H1 (cell line): Measurements from ENCODE around the gene SLC24A4. TPM values are rescaled to one million over a fixed set of nuclear protein-coding genes. Genes with fewer than 3 reads are reported as not detected.

ENCODE experiments used
- CTCF ChIA-PET: fragments of 300-600 bp; sonication (Branson Sonifier 250); formaldehyde crosslinking; loops from one replicate; lab custom pipeline; 2021; ENCODE audit not compliant: partially characterized antibody; lab: Charles Lee
- POLR2A ChIA-PET: fragments of 300-600 bp; sonication (Branson Sonifier 250); formaldehyde crosslinking; loops from one replicate; lab custom pipeline; 2021; ENCODE audit warnings: inconsistent platforms; ENCODE audit not compliant: partially characterized antibody; lab: Charles Lee
- DNase-seq, 2 experiments: peaks; one replicate each; pipeline versions ENCODE4 v3.0.0 to v3.0.0-alpha.2; 2010 to 2022; ENCODE audit warnings: low spot score in 2 of 2, low read depth in 1 of 2, mixed read lengths in 1 of 2
- FAIRE-seq: peaks from 2 replicates; lab custom pipeline; 2011; peaks lifted over from hg19 to GRCh38; lab: Jason Lieb, UNC
- H2AFZ ChIP-seq: 2 replicates; pipeline ENCODE4 v1.8.1; 2012; ENCODE audit warnings: low read length, inconsistent platforms
- H2AK5ac ChIP-seq: 2 replicates; pipeline ENCODE4 v1.6.1; 2013; ENCODE audit warnings: low read depth, low read length
- H2BK120ac ChIP-seq: replicated peaks from 2 replicates; pipeline ENCODE3; 2013; ENCODE audit warnings: low read depth, low read length, inconsistent platforms
- H2BK12ac ChIP-seq: 2 replicates; pipeline ENCODE4 v1.6.1; 2013; ENCODE audit warnings: low read depth, low read length
- H2BK15ac ChIP-seq: 2 replicates; pipeline ENCODE4 v1.6.1; 2013; ENCODE audit warnings: low read length
- H2BK20ac ChIP-seq: 2 replicates; pipeline ENCODE4 v1.6.1; 2013; ENCODE audit warnings: low read length
- H2BK5ac ChIP-seq: 2 replicates; pipeline ENCODE4 v1.6.1; 2013; ENCODE audit warnings: low read depth, low read length
- H3K14ac ChIP-seq: 2 replicates; pipeline ENCODE4 v1.6.1; 2013; ENCODE audit warnings: inconsistent platforms; ENCODE audit not compliant: insufficient read length
- H3K18ac ChIP-seq: 2 replicates; pipeline ENCODE4 v1.6.1; 2013; ENCODE audit warnings: low read length; ENCODE audit errors: extremely low read depth
- H3K23ac ChIP-seq: 2 replicates; pipeline ENCODE4 v1.6.1; 2013; ENCODE audit warnings: inconsistent platforms; ENCODE audit not compliant: insufficient read length
- H3K23me2 ChIP-seq: 2 replicates; pipeline ENCODE4 v1.6.1; 2013; ENCODE audit warnings: low read depth, low read length
- H3K27ac ChIP-seq: 2 replicates; pipeline ENCODE4 v1.6.1; 2011; ENCODE audit warnings: low read depth, low read length, inconsistent platforms
- H3K27me3 ChIP-seq, 4 experiments: replicated peaks in 1 of 4; 1 replicate in 1 of 4; 2 replicates in 3 of 4; pipeline versions ENCODE4 v1.6.1 to v1.8.1; 2011 to 2013; ENCODE audit warnings: low read length in 3 of 4, mild to moderate bottlenecking in 3 of 4, inconsistent platforms in 2 of 4, mixed read lengths in 2 of 4, moderate library complexity in 1 of 4; ENCODE audit not compliant: control insufficient read depth in 3 of 4, insufficient read depth in 3 of 4; ENCODE audit errors: extremely low read depth in 1 of 4
- H3K36me3 ChIP-seq, 4 experiments: 2 replicates each; pipeline versions ENCODE4 v1.6.1 to v1.8.1; 2011 to 2013; ENCODE audit warnings: mild to moderate bottlenecking in 4 of 4, low read length in 3 of 4, moderate library complexity in 2 of 4, control low read depth in 1 of 4, inconsistent platforms in 1 of 4; ENCODE audit not compliant: insufficient read depth in 4 of 4, control insufficient read depth in 2 of 4
- H3K4ac ChIP-seq: replicated peaks from 2 replicates; pipeline ENCODE3; 2013; ENCODE audit warnings: low read length, low read depth, mixed read lengths, inconsistent platforms; ENCODE audit not compliant: insufficient read length
- H3K4me1 ChIP-seq, 4 experiments: replicated peaks in 1 of 4; 1 replicate in 1 of 4; 2 replicates in 3 of 4; pipeline versions ENCODE4 v1.6.1 to v1.8.1; 2011 to 2013; ENCODE audit warnings: low read length in 3 of 4, inconsistent platforms in 2 of 4, mixed read lengths in 1 of 4; ENCODE audit not compliant: insufficient read depth in 4 of 4, control insufficient read depth in 3 of 4
- H3K4me2 ChIP-seq, 2 experiments: 2 replicates each; pipeline versions ENCODE4 v1.6.1 to v1.8.1; 2011 to 2013; ENCODE audit warnings: low read depth in 2 of 2, low read length in 2 of 2, control low read depth in 1 of 2, inconsistent platforms in 1 of 2, mild to moderate bottlenecking in 1 of 2; ENCODE audit not compliant: insufficient read depth in 1 of 2
- H3K4me3 ChIP-seq, 4 experiments: fragments of 200-600, 300-600 bp in 1 of 4; sonication (generic), shearing (Covaris generic), sonication (Bioruptor Twin) in 1 of 4; 2 replicates each; pipeline versions ENCODE4 v1.5.1 to v1.8.1; 2011 to 2016; ENCODE audit warnings: low read length in 4 of 4, low read depth in 3 of 4, control low read depth in 2 of 4, inconsistent platforms in 2 of 4, mild to moderate bottlenecking in 2 of 4, mixed read lengths in 1 of 4, moderate library complexity in 1 of 4; ENCODE audit not compliant: insufficient read depth in 2 of 4; ENCODE audit errors: extremely low read depth in 1 of 4
- H3K56ac ChIP-seq: replicated peaks from 2 replicates; pipeline ENCODE3; 2013; ENCODE audit warnings: low read depth, mild to moderate bottlenecking, mixed read lengths, low read length, inconsistent platforms; ENCODE audit not compliant: insufficient read length
- H3K79me1 ChIP-seq: 2 replicates; pipeline ENCODE4 v1.6.1; 2013; ENCODE audit warnings: low read depth, low read length, control low read depth
- H3K79me2 ChIP-seq, 2 experiments: 2 replicates each; pipeline versions ENCODE4 v1.6.1 to v1.8.1; 2012 to 2013; ENCODE audit warnings: low read length in 2 of 2, mild to moderate bottlenecking in 2 of 2, inconsistent platforms in 1 of 2; ENCODE audit not compliant: insufficient read depth in 2 of 2, control insufficient read depth in 1 of 2
- H3K9ac ChIP-seq, 4 experiments: replicated peaks in 1 of 4; 1 replicate in 1 of 4; 2 replicates in 3 of 4; pipeline versions ENCODE4 v1.6.1 to v1.8.1; 2011 to 2013; ENCODE audit warnings: low read depth in 3 of 4, low read length in 3 of 4, control low read depth in 2 of 4, mild to moderate bottlenecking in 2 of 4, moderate library complexity in 2 of 4, inconsistent platforms in 1 of 4; ENCODE audit errors: extremely low read depth in 1 of 4
- H3K9me3 ChIP-seq, 2 experiments: 2 replicates each; pipeline versions ENCODE4 v1.6.1 to v1.8.1; 2012 to 2013; ENCODE audit warnings: mild to moderate bottlenecking in 2 of 2, moderate library complexity in 2 of 2, control low read depth in 1 of 2, inconsistent platforms in 1 of 2, low read depth in 1 of 2, low read length in 1 of 2, mixed read lengths in 1 of 2; ENCODE audit not compliant: insufficient read depth in 2 of 2
- H4K20me1 ChIP-seq, 2 experiments: replicated peaks in 1 of 2; 2 replicates each; pipeline versions ENCODE3 to v1.8.1; 2011 to 2013; ENCODE audit warnings: inconsistent platforms in 2 of 2, low read length in 2 of 2, mild to moderate bottlenecking in 1 of 2; ENCODE audit not compliant: insufficient read depth in 2 of 2, control insufficient read depth in 1 of 2
- H4K5ac ChIP-seq: 2 replicates; pipeline ENCODE4 v1.6.1; 2013; ENCODE audit warnings: low read length, low read depth, mixed read lengths, inconsistent platforms; ENCODE audit not compliant: insufficient read length
- H4K8ac ChIP-seq: 2 replicates; pipeline ENCODE4 v1.8.0; 2013; ENCODE audit warnings: mild to moderate bottlenecking, moderate library complexity, low read length, inconsistent platforms; ENCODE audit not compliant: insufficient read depth; ENCODE audit errors: extremely low read depth
- H4K91ac ChIP-seq: replicated peaks from 2 replicates; pipeline ENCODE3; 2013; ENCODE audit warnings: low read length, mixed read lengths, inconsistent platforms; ENCODE audit not compliant: insufficient read length
- ATF3 ChIP-seq: IDR thresholded peaks from 2 replicates; pipeline ENCODE4 v1.6.1; 2011; ENCODE audit warnings: low read depth, mild to moderate bottlenecking, low read length; ENCODE audit not compliant: insufficient read depth
- BCL11A ChIP-seq, 2 experiments: IDR thresholded peaks; one replicate each; pipeline ENCODE4 v1.6.1; 2011; ENCODE audit warnings: low read depth in 2 of 2, low read length in 2 of 2, mild to moderate bottlenecking in 2 of 2
- BRCA1 ChIP-seq: IDR thresholded peaks from 2 replicates; pipeline ENCODE4 v1.6.1; 2012; ENCODE audit warnings: low read depth, low read length, improper control_type of control experiment
- JUN ChIP-seq: IDR thresholded peaks from 2 replicates; pipeline ENCODE4 v1.6.1; 2011; ENCODE audit warnings: low read depth, mild to moderate bottlenecking, improper control_type of control experiment, low read length
- RAD21 ChIP-seq, 2 experiments: IDR thresholded peaks in 1 of 2; conservative IDR thresholded peaks in 1 of 2; 2 replicates each; pipeline ENCODE4 v1.6.1; 2011; ENCODE audit warnings: low read depth in 2 of 2, low read length in 2 of 2, improper control_type of control experiment in 1 of 2, inconsistent platforms in 1 of 2, mild to moderate bottlenecking in 1 of 2, moderate library complexity in 1 of 2
- RFX5 ChIP-seq: IDR thresholded peaks from 2 replicates; pipeline ENCODE4 v1.6.1; 2011; ENCODE audit warnings: low read depth, low read length, improper control_type of control experiment, borderline replicate concordance
- RNF2 ChIP-seq: fragments of 200-900, 300-1000 bp; sonication (generic); IDR thresholded peaks from 2 replicates; pipeline ENCODE4 v1.7.1; 2016; ENCODE audit warnings: borderline replicate concordance, low read depth, mild to moderate bottlenecking, antibody characterized with exemption, low read length; ENCODE audit not compliant: poor library complexity, severe bottlenecking; ENCODE audit errors: missing control alignments
- SP1 ChIP-seq: IDR thresholded peaks from 2 replicates; pipeline ENCODE4 v1.6.1; 2011; ENCODE audit warnings: low read depth, low read length
- SP4 ChIP-seq: IDR thresholded peaks from 2 replicates; pipeline ENCODE4 v1.6.1; 2012; ENCODE audit warnings: low read length, inconsistent platforms
- SRF ChIP-seq: IDR thresholded peaks from 2 replicates; pipeline ENCODE4 v1.6.1; 2011; ENCODE audit warnings: mild to moderate bottlenecking, low read depth, low read length, moderate library complexity
- TBP ChIP-seq: IDR thresholded peaks from 2 replicates; pipeline ENCODE4 v1.6.1; 2011; ENCODE audit warnings: low read depth, low read length, improper control_type of control experiment
- TEAD4 ChIP-seq: IDR thresholded peaks from 2 replicates; pipeline ENCODE4 v1.6.1; 2012; ENCODE audit warnings: low read depth, low read length, inconsistent platforms, mixed read lengths
- YY1 ChIP-seq: IDR thresholded peaks from 2 replicates; pipeline ENCODE4 v1.6.1; 2011; ENCODE audit warnings: low read depth, mild to moderate bottlenecking, low read length
- WGBS, 2 experiments: shearing (Covaris generic) in 1 of 2; methylation state at CpG; one replicate each; pipeline versions ENCODE4 v1.1.6 to v1.1.7; 2013 to 2015; ENCODE audit warnings: low lambda C conversion rate in 2 of 2, mixed read lengths in 2 of 2, inconsistent platforms in 1 of 2, low coverage in 1 of 2, missing lambda C conversion rate in 1 of 2; ENCODE audit not compliant: insufficient replicate concordance in 2 of 2, insufficient coverage in 1 of 2, insufficient read length in 1 of 2; ENCODE audit errors: extremely low coverage in 1 of 2, missing lambda C conversion rate in 1 of 2; 5-methylcytosine and 5-hydroxymethylcytosine counted together
- polyA plus RNA-seq, 7 experiments: library from polyadenylated mRNA; depleted of rRNA in 3 of 7; stranded (reverse) in 5 of 7; unstranded in 2 of 7; fragments of >200 nt in 5 of 7; fragments of 200-250 nt in 2 of 7; gene quantifications; 1 replicate in 5 of 7; 2 replicates in 1 of 7; 4 replicates in 1 of 7; pipeline versions ENCODE4 v1.2.1 to v1.2.3, GENCODE V29; 2011 to 2013; ENCODE audit warnings: missing spikeins in 2 of 7, mixed read lengths in 2 of 7
- total RNA-seq: library from RNA; stranded (reverse); fragmentation: NEBNext Ultra II Directional; extraction: Animal tissue kit (Norgen Biotek cat#: 25700); gene quantifications from 2 replicates; pipeline ENCODE4 v1.2.1, GENCODE V29; 2021

SLC24A4 gene
- total and polyA plus RNA-seq, 2 of the 8 experiments (the other 6 are each of a cell fraction or from before 2014, with no cell fraction given) = 0.27 to 0.89 TPM

DNA sequence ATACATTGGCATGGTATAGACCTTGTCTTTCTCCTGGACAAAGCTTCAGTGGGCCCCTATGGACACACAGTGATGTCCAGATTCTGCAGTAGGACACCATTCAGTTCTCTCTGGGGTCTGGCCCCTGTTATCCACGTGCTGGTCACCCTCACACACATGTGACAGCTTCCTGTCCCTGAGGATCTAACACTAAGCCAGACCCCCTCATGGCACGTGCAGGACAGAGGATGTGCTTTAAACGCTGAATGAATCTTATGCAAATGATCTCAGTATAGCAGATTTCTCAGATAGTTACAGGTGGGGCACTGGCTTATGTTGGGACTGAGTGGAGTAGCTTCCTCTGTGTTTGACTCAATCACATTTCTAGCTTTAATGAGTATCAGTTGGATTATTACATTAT, 33.7 kb downstream of the SLC24A4 start:
- no peak overlapping the region for H2BK20ac ChIP-seq
- H3K27me3 ChIP-seq = no peaks in the 10 kb centered on the region
- WGBS, 2 experiments = 37% methylated on average over 3 of the region's 3 CpGs; no CpG with 5 or more reads in 1 of the 2 experiments

More for the DNA sequence above, 33.7 kb downstream of the SLC24A4 start:
- TF ChIP-seq SP4 (no peak), RFX5 (no peak), TBP (no peak), BRCA1 (no peak), SRF (no peak), ATF3 (no peak), BCL11A (IDR thresholded peaks at IDR 0.05; ENCODE audit: low read depth in 2 of 2, low read length in 2 of 2) (no peak), RNF2 (no peak), TEAD4 (no peak), RAD21 (IDR thresholded peaks at IDR 0.05 in 1 of 2, conservative IDR thresholded peaks at IDR 0.05 in 1 of 2; ENCODE audit: low read depth in 2 of 2, low read length in 2 of 2) (no peak), YY1 (no peak), SP1 (no peak), JUN (no peak)
- no peak overlapping the region for H3K14ac ChIP-seq
- ChIA-PET POLR2A (no interaction called here), CTCF (interaction anchor here (0.7 to 2.0 kb wide), 6 partner anchors 11 to 256 kb away, joined by 3 to 6 read pairs (median 4); no protein-coding TSS in a partner anchor)
- no peaks in the 10 kb centered on the region for H3K9me3 ChIP-seq
- DNase-seq (no peak), FAIRE-seq (no peak)
- no peak overlapping the region for H4K91ac ChIP-seq
- no peaks in the 10 kb centered on the region for H3K36me3 ChIP-seq
- H3K79me2 ChIP-seq = no peaks in the 10 kb centered on the region
- H3K27ac ChIP-seq = no peak overlapping the region
- no peak overlapping the region for H2BK15ac ChIP-seq
- no peak overlapping the region for H2AFZ ChIP-seq
- H3K56ac ChIP-seq = no peak overlapping the region
- no peak overlapping the region for H3K4ac ChIP-seq
- no peak overlapping the region for H2BK5ac ChIP-seq
- no peak overlapping the region for H3K9ac ChIP-seq
- no peak overlapping the region for H4K8ac ChIP-seq
- no peaks in the 10 kb centered on the region for H4K20me1 ChIP-seq
- H3K23ac ChIP-seq = no peak overlapping the region
- H3K4me1 ChIP-seq = no peaks in the 10 kb centered on the region
- no peak overlapping the region for H3K4me3 ChIP-seq
- H3K4me2 ChIP-seq = no peak overlapping the region
- no peak overlapping the region for H2AK5ac ChIP-seq
- no peaks in the 10 kb centered on the region for H3K23me2 ChIP-seq
- H2BK12ac ChIP-seq = no peak overlapping the region
- H3K18ac ChIP-seq = no peak overlapping the region
- H2BK120ac ChIP-seq = no peak overlapping the region
- no peaks in the 10 kb centered on the region for H3K79me1 ChIP-seq
- no peak overlapping the region for H4K5ac ChIP-seq
